ENCODE data around the gene BRAT1.
"Not testable (repeated sequence)": the region's sequence is repeated elsewhere in the genome, so short reads cannot be mapped to it uniquely, and the experiment has no call there.

Gene BRAT1

GRCh38 chr7:2535872-2536627 lies 19.3 kb downstream of the BRAT1 start:
- DNase-seq: not testable (repeated sequence)

GRCh38 chr7:2534214-2534613 lies 21.1 kb downstream of the BRAT1 start:
- DNase-seq: not testable (repeated sequence)

GRCh38 chr7:2533566-2533965 lies 21.8 kb downstream of the BRAT1 start:
- not testable (repeated sequence) for DNase-seq

- DNase-seq: not testable (repeated sequence)
Observed at GRCh38 chr7:2532816-2533215, 22.5 kb downstream of the BRAT1 start.

- DNase-seq: not testable (repeated sequence)
Observed at GRCh38 chr7:2532199-2532772, 23.0 kb downstream of the BRAT1 start.

GRCh38 chr7:2531796-2532110 lies 23.6 kb downstream of the BRAT1 start:
- DNase-seq: not testable (repeated sequence)

- not testable (repeated sequence) for DNase-seq
Observed at GRCh38 chr7:2530994-2531795, 24.1 kb downstream of the BRAT1 start.

- DNase-seq: peak; percentile 66
Observed at GRCh38 chr7:2530071-2530987, 25.0 kb downstream of the BRAT1 start.

GRCh38 chr7:2529161-2530070 lies 25.9 kb downstream of the BRAT1 start:
- peak; percentile 46 for DNase-seq

GRCh38 chr7:2528481-2529095 lies 26.7 kb downstream of the BRAT1 start:
- no peak for DNase-seq

- peak; percentile 29 for DNase-seq
Observed at GRCh38 chr7:2527505-2528467, 27.5 kb downstream of the BRAT1 start.

- no peak for DNase-seq
Observed at GRCh38 chr7:2526659-2527504, 28.4 kb downstream of the BRAT1 start.

- DNase-seq: no peak
Observed at GRCh38 chr7:2525658-2526630, 29.4 kb downstream of the BRAT1 start.

- DNase-seq: no peak
Observed at GRCh38 chr7:2524808-2525657, 30.3 kb downstream of the BRAT1 start.

GRCh38 chr7:2523941-2524807 lies 31.1 kb downstream of the BRAT1 start:
- DNase-seq: no peak
